ENCODE measurements around the gene IGFLR1.

IGFLR1 gene, protein sequence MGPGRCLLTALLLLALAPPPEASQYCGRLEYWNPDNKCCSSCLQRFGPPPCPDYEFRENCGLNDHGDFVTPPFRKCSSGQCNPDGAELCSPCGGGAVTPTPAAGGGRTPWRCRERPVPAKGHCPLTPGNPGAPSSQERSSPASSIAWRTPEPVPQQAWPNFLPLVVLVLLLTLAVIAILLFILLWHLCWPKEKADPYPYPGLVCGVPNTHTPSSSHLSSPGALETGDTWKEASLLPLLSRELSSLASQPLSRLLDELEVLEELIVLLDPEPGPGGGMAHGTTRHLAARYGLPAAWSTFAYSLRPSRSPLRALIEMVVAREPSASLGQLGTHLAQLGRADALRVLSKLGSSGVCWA

DNA sequence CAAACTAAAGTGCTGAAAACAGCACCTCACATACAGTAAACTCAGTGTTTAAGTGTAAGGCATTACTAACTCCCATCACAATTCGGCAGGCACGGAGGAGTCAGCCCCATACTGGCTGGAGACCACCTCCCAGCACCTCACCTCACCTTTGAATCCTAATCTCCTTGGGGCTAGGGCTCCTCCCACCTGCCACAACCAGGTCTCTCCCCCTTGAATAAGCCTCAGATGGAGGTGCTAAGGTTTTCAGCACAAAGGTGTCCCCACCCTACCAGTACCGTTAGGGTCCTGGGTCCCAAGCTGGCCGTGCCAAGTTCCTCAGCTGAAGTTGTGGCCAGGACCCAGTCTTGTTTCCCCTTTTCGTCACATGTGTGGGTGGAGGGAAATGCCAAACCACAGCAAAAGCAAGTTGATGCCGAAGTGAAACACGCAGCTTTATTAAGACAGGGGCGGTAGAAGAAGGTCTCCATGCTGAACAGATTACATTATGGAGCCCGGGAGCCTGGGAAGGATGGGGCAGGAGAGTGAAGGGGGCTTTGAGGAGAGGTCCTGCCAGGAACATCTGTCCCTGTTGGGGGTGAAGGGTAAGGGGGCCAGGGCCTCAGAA, at the start of gene IGFLR1:
TSS of gene IGFLR1 (minus strand) at position 332 of the 604 bp plus-strand sequence. CDS start 1,272 bp downstream, outside the sequence.
- peak; percentile 33 to 44 (median 38) for DNase-seq

DNA sequence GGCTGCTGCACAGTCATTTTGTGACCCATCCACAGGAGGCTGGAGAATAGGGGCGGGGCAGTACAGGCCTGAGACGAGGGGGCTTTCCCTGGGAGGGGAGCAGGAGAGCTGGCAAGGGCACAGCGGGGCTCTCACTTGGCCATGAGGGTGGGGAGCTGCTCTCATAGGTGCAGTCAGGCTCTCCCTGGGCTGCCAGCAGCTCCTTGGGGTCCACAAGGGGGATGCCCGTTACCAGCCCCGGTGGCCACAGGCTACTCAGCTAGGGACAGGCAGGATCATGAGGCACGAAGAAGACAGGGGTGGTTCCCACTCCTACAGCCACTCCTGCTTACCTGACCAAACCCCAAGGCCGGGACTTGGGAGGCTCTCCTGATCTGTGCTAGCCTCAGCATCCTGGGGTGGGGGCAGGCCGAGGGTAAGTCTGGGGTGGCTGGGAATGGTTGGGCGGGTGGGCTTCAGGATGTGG, 49.6 kb upstream of the IGFLR1 start:
- no peak for DNase-seq

DNA sequence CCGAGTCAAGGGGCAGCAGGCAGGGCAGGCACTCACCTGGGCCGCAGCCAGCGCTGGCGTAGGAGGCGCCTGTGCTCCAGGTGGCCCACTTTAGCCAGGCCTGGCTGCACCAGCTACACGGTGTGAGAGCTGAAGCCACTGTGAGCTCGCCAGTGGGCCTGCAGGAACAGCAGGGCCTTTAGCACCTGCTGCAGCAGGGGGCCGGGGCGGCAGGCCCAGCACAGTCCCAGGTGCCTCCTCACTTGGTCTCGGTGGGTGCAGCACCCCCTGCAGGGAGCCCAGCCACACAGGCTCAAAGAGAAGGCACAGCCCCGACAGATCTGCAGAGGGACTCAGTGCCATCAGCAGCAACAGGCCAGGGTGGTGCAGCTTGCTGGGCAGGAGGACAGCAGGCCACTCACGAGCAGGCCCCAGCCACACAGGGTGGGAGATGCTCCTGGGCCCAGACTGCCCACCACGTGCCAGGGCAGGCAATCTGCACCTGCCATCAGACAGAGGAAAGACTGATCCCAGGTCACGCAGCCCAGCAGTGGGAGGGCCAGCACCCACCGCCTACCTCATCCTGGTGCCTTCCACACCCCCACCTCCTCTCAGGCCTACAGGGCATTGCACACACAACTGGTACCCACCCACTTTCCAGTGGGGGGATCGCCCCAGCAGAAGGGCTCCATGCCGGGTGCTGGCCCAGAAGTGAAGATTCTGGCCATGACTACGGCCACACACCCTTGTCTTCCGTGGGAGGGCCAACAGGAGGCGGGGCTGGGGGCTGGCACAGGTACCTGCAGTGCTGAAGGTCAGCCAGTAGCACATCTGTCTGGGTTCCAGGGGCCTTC, 48.9 kb upstream of the IGFLR1 start:
- DNase-seq, result no peak

DNA sequence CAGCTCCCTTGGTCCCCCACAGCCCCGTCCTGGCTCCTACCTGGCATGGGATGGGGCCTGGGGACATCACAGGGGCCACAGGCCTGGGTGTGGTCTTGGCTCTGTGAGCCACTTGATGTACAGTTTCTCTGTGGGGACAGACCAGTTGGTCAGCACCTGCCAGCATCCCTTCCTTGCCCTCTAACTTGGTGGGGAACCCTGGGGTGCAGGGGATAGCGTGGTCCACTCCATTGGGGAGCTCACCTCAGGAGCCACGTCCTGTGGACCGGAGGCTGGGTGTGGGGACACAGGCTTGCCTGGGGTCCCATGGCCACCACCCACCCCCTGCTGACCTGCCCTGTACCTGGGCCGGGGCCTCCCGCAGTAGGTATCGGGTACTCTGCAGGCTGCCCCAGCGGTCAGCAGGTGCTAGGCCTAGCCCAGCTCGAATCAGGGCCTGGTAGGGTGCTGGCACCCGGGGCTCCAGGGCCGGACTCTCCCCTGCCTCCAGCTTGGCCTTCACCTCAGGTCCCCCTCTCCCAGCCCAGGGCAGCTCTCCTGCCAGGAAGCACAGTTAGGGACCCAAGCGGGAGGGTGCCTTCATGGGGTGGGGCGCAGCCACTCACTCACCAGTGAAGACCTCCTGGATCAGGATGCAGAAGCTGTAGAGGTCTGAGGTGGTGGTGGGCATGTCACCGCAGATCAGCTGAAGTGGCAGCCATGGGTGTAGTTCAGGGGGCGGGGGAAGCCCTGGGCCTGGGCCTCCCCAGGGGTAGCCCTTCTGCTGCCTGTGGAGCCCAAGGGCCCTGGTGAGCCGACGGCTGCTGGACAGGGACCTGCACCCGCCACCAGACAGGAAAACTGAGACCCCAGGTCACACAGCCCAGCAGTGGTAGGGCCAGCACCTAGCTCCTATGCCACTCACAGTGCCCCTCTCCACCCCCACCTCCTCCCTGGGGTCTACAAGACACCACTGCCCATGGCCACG, 48.0 kb upstream of the IGFLR1 start:
- DNase-seq, result no peak

DNA sequence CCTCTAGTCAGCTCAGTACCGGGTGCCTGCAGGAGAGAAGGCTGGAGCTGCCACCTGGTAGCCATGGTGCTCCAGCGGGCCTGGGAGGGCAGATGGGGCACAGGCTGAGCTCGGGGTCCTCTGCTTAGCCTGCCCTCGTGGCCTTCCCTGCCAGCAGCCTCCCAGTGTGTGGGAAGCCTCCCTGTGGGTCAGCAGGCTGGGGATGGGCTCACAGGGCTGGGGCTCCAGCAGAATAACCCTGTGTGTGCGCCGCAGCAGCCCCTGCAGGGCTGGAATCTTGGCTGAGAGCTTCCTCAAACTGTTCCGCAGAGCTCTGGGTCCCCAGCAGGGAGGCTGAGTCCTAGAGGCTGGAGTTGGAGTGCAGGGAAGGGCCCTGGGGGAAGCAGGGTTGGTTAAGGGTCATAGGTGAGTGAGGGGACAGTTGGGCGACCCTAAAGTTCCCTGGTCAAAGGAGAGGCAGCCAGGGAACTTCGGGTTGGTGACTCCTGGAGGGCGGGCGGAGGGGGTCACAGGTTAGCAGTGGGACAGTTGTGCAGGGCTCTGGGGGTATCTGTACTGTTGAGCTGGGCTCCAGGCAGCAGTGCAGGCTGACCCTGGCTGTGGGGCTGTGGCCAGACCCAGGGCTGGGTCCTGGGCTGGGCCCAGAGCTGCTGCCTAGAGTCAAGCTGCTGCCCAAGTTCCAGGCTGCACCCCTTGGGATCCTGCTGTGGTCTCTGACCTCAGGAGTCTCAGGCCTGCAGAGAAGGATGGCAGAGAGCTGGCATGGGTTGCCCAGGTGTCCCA, 47.1 kb upstream of the IGFLR1 start:
- no peak for DNase-seq

DNA sequence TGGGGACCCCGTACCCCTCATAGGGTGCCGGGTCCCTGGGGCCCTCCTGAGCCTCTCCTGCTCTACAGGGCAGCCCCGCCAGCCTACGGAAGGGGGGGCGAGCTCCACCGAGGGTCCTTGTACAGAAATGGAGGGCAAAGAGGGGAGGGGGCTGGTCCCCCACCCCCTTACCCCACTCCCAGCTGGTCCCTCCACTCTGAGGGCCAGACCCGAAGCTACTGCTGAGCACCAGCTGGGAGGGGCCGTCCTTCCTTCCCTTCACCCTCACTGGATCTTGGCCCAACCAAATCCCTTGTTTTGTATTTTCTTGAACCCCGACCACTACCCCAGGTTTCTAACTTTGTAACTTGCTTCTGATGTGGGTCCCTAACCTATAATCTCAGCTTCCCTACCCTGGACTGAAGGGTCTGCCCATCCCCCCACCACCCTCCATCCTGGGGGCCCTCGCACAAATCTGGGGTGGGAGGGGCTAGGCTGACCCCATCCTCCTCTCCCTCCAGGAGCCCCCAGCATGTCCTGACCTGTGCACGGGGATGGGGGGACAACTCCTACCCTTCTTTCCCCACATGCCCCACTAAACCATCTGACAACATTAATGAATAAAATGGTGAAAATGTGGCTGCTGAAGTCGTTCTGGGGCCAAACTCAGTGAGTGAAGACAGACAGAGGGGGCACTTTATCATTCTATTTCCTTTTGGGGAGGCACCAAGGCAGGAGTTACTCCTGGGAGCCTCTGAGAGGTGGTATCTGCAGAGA, 46.1 kb upstream of the IGFLR1 start:
- DNase-seq, result no peak

DNA sequence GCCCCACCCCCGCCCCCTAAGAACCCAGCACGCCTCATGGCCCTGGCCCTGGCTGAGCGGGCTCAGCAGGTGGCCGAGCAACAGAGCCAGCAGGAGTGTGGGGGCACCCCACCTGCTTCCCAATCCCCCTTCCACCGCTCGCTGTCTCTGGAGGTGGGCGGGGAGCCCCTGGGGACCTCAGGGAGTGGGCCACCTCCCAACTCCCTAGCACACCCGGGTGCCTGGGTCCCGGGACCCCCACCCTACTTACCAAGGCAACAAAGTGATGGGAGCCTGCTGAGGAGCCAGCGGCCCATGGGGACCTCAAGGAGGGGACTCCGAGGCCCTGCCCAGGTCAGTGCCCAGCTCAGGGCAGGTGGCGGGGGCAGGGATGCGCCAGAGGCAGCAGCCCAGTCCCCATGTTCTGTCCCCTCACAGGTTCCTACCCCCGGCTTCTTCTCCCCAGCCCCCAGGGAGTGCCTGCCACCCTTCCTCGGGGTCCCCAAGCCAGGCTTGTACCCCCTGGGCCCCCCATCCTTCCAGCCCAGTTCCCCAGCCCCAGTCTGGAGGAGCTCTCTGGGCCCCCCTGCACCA, 45.1 kb upstream of the IGFLR1 start:
- DNase-seq, result no peak

DNA sequence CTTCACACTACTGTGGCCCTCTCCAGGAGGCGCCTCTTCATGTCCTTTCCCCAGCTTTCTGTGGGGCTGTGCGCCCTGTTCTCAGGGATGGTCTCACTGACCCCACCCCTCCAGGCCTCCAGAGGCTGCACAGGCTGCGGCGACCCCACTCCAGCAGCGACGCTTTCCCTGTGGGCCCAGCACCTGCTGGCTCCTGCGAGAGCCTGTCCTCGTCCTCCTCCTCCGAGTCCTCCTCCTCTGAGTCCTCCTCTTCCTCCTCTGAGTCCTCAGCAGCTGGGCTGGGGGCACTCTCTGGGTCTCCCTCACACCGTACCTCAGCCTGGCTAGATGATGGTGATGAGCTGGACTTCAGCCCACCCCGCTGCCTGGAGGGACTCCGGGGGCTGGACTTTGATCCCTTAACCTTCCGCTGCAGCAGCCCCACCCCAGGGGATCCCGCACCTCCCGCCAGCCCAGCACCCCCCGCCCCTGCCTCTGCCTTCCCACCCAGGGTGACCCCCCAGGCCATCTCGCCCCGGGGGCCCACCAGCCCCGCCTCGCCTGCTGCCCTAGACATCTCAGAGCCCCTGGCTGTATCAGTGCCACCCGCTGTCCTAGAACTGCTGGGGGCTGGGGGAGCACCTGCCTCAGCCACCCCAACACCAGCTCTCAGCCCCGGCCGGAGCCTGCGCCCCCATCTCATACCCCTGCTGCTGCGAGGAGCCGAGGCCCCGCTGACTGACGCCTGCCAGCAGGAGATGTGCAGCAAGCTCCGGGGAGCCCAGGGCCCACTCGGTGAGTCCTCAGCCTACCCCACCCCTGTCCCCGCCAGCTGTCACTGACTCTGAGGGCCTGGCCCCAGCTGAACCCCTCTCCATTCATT, 44.3 kb upstream of the IGFLR1 start:
- no peak for DNase-seq

DNA sequence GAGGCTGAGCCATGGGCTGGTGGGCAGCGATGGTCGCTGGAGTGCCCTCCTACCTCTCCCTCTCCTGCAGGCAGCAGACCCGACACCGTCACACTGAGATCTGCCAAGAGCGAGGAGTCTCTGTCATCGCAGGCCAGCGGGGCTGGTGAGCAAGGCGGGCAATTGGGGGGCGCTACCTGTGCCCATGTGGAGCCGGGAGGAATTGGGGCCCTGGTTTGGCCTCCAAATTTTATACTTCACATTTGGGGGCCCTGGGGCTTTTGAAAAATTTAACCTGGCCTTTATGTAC, 43.0 kb upstream of the IGFLR1 start:
- no peak for DNase-seq

DNA sequence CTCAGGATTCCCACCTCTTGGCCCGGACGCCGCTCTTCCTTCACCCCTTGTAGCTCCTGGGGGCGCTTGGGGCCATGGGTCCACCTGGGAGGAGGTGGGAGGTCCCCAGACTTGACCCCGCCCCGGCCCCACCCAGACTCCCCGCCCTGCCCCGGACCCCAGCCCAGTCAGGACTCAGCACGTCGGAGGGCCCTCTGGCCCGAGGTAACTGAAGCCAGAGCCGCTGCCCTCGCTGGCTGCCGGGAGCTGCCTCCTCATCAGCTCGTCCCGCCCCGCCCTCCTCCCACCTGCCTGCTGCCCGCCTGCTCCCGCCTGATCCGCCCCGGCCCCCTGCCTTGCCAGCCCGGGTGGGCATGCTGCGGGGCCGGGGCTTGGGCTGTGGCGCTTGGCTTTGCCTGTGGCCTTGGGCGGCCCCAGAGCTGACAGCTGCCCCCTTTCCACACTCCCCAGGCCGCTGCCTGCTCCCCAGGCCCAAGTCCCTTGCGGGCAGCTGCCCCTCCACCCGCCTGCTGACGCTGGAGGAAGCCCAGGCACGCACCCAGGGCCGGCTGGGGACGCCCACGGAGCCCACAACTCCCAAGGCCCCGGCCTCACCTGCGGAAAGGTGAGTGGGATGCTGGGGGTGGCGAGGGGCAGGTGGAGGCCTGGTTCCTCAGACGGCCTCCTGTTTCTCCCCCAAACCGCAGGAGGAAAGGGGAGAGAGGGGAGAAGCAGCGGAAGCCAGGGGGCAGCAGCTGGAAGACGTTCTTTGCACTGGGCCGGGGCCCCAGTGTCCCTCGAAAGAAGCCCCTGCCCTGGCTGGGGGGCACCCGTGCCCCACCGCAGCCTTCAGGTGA, 42.5 kb upstream of the IGFLR1 start:
- DNase-seq, result no peak

DNA sequence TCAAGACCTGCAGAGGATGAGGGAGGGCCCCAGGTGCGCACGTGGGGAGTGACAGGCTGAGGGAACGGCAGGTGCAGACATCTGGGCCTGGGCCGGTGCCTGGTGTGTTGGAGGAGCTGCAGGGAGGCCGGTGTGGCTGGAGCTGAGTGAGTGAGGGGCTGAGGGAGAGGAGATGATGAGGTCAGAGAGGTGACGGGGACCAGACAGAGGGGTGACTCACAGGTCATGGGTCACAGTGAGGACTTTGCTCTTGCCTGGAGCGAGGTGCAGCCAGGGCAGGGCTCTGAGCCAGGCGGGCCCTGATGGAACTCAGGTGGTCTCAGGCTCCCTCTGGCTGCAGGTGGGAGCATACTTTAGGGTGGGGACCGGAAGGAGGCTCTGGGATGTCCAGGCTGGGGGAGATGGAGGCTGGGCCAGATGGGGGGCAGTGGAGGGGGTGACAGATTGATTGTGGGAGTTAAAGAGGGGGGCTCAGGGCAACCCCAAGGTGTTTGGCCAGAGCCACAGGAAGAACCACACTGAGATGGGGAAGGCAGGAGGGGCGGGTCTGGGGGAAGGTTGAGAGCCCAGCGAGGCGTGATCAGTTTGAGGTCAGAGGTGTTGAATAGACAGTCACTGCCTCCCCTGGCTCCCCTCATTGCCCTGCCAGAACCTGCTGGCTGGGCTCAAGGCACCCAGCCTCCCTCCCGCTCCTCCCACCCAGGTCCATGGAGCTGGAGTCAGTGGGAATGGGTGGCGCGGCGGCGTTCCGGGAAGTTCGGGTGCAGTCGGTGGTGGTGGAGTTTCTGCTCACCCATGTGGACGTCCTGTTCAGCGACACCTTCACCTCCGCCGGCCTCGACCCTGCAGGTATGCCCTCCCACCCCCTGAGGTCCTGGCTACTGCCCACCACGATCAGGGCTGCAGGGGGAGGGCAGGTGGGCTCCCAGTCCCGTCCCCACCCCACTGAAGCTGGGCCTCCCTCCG, 41.5 kb upstream of the IGFLR1 start:
- DNase-seq, result no peak

DNA sequence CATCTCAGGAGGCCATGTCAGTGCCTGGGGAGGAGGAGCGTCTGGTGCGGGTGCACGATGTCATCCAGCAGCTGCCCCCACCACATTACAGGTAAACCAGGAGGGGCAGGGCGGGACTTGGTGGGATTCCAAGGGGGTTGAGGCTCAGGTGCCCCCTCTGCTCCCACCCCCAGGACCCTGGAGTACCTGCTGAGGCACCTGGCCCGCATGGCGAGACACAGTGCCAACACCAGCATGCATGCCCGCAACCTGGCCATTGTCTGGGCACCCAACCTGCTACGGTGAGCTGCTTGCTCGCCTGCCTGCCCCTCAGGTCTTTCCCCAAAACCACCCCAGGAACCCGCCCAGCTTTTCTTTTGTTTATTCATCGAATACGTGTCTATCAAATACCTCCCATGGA, 40.3 kb upstream of the IGFLR1 start:
- no peak for DNase-seq

DNA sequence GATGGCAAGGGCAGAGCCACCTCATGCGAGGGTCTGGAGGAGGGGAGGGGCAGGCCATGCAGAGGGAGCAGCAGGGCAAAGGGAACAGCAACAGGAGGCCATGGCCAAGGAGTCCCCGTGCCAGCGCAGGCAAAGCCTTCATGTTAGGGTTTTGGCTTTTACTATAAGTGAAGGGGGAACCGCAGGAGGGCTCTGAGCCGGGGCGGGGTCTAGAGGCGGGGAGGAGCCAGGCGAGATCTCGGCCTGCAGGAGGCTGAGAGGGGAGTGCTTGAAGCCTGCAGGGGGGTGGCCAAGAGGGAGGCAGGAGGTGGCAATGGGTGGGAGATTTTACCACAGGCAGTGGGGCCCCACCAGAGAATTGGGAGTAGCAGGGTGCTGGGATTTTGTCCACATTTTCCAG, 39.4 kb upstream of the IGFLR1 start:
- DNase-seq, result no peak

DNA sequence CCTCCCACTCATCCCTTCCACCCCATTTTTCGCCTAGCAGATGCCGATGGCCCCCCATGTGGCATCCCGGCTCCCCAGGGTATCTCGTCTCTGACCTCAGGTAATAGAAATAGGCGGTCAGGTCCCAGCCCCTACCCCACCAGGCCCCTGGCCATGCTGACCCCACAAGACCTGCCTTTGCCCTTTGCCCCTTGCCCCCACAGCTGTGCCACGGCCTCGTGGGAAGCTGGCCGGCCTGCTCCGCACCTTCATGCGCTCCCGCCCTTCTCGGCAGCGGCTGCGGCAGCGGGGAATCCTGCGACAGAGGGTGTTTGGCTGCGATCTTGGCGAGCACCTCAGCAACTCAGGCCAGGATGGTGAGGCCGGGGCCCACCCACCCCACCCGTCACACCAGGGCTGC, 38.5 kb upstream of the IGFLR1 start:
- no peak for DNase-seq

DNA sequence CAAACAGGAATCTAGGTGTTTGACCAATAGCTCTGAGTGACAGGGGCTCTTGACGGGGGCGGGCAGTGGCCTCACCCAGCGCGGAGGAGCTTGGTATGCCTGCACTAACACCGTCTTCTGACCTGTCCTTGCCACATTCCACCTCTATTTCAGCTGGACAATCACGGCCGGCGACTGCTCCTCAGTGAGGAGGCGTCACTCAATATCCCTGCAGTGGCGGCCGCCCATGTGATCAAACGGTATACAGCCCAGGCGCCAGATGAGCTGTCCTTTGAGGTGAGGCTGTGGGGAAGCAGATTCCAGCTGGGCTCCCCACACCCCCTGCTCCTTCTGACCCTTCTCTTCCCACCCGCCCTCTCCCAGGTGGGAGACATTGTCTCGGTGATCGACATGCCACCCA, 37.8 kb upstream of the IGFLR1 start:
- no peak for DNase-seq

DNA sequence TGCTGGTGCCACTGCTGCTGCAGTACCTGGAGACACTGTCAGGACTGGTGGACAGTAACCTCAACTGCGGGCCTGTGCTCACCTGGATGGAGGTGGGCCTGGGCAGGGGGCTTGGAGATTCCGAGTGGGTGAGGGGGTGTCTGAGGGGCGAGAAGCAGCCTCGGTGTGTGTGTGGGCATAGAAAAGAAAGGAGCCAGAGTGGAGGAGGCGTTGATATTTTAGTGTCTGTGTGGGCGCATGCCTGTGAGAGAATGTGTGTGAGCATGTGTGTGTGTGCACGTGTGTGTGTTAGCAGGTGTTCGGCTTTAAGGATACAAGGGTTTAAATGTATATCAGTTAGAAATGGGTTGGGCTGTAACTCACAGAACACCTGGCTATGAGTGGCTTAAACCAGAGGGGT, 36.8 kb upstream of the IGFLR1 start:
- DNase-seq, result no peak

DNA sequence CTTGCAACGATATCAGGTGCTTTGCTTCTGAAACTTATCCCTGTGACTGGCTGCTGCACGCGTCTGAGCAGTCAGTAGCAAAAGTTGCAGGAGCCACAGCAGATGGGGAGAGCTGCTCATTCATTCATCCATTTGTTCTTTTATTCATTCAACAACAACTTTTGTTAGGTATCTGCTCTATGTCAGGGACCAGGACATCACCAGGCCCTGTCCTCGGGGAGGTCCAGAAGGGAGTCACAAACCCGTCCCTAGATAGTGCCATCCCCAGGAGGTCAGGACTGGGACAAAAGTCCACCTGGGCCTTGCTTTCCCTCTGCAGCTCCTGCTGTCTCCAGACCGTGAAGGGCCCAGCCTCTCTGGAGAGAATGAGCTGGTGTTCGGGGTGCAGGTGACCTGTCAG, 35.7 kb upstream of the IGFLR1 start:
- no peak for DNase-seq
